ENCODE measurements around the gene B4GALNT3.

- TF ChIP-seq CTCF (IDR thresholded peaks at IDR 0.05; ENCODE audit: low read depth, low read length) (no peak), MAX (IDR thresholded peaks at IDR 0.05; ENCODE audit: low read depth, low read length) (no peak), POLR2A (IDR thresholded peaks at IDR 0.05; ENCODE audit: extremely low read depth, insufficient read length) (no peak), MYC (IDR thresholded peaks at IDR 0.05; ENCODE audit: low read depth, low read length) (no peak)
These were observed 45.5 kb downstream of the B4GALNT3 start for GRCh38 chr12:505221-505620.

Measured in NB4 (cell line).